Measurements from ENCODE around the gene SLX4IP.
A peak's percentile ranks its signal among the peaks of the same experiment; 100 is the strongest.

The SLX4IP gene

DNA sequence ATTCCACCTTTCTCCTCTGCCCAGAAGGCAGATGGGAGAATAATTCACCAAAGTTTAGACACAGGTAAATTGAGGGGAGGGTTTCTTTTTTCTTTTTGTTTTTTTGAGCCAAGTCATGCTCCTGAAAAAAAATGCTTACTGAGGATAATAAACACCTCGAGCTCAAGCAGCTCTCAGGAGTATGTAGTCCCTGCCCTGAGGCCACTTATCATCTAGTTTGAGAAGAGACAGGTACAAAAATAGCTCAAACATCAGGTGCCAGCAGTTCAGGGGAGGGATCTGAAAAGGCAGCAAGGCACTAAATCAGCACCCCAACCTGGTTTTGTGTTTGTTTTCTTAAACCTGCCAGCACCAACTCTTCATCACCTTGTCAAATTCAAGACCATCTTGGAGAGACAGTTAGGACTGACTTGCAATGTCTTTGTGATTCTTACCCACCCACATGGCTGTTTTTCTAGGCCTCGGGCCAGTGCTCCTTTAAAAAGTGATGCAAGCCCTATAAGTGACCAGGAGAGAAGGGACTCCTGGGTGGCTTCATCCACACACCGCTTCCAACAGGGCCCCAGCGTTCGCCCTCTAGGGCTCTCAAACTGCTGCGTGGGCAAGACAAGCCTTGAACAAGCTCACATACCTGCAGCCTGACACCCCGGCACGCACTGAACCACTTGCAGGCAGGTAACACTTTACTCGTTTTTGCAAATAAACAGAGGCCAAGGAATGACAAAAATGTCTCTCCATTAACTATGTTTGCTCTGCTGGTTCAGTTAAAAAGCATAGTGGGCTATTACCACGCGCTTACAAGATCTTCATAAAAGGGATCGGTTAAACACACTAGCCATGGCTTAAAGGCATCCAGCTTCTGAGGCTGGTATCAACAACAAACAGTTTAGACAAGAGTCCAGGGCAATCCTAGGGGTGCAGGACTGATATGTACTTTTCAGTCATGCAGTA, 224.8 kb downstream of the SLX4IP start:
- DNase-seq (ENCODE audit: low read depth in 4 of 4, low spot score in 1 of 4) = no peak

DNA sequence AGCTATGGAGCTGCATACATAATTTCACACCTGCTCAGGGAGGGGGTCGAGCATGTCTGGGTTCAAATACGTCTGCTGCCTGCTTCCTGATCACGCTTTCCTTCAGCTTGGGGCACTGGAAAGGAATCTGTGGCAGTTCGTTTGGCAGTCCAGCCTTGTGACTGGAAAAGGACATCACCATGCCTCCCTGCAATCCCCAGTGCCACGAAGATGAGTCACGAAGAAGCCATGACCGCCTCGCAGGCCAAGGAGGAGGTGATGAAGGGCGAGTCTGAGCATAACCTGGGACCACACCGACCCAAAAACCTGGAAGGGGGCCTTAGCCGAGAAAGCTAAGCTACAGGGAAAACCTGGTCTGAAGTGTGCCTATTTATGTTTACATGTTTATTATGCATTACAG, 225.6 kb downstream of the SLX4IP start:
- no peak for DNase-seq (ENCODE audit: low read depth in 4 of 4, low spot score in 1 of 4)

DNA sequence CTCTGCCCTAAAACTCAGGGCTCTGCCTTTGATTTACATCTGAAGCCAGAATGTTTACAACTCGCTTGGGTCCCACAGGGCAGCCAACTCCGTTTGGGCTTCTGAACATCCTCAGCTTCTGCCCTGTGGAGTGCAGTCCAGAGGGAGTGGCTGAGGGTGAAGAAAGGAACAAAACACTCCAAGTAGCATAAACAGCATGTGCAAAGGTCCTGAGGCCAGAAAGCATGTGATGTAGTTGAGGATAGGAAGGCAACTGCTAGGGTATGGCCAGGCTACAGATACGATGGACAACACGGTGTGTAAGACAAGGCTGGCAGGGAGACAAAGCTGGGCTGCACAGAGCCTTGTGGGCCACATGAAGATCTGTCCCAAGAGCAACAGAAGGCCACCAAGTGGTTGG, 226.2 kb downstream of the SLX4IP start:
- no peak for DNase-seq (ENCODE audit: low read depth in 4 of 4, low spot score in 1 of 4)

DNA sequence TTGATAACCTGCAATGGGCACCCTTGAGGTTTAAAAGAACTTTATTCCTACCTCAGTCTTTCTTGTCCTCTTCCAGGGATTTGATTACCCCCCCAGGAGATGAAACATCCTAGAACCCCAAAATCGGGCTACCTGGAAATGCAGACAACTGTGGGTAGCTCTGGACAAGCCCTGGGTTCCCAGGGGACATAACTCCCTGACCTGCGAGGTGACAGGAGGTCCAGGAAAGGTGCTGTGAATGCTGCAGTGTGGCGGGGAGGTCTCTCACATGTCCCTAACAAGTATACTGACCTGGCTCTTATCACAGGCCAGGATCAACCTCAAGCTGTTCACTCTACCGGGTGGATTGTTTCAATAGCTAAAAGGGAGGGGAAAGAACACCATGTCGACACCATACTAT, 227.0 kb downstream of the SLX4IP start:
- DNase-seq (ENCODE audit: low read depth in 4 of 4, low spot score in 1 of 4) = no peak

DNA sequence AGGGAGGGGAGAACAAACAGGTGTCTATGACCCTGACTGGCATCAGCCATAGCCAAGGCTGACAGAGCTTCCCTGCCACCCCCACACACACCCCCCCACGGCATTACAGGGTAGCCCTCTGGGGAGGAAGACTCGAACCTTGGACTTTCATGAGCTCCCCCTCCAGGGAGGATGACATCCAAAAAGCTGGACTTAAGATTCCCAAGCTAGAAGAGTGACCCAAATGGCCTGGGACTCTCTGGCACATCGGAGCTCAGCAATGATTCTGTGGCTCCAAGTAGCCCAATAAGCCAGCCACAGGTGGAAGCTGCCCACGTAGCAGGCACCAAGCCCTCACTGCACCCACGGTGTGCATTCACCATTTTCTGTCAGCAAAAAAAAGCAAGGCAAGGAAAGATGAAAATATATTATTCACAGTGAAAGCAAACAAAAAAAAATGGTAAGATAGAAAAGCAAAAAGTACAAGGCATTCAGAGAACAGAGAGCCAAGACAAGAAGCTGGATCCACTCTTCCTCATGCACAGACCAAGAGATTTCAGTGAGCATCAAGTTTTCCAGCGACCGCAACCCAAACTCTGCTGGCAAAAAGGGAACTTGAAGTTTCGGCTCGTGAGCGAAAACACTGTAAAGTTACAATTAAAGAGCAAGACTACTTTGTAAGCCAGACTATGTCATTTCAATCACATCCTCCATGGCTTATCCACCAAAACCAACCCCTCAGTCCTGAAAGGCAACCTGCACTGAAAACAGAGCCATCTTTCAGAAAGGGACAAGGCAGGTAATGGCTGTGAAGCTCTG, 227.8 kb downstream of the SLX4IP start:
- DNase-seq (ENCODE audit: low read depth in 4 of 4, low spot score in 1 of 4) = no peak

DNA sequence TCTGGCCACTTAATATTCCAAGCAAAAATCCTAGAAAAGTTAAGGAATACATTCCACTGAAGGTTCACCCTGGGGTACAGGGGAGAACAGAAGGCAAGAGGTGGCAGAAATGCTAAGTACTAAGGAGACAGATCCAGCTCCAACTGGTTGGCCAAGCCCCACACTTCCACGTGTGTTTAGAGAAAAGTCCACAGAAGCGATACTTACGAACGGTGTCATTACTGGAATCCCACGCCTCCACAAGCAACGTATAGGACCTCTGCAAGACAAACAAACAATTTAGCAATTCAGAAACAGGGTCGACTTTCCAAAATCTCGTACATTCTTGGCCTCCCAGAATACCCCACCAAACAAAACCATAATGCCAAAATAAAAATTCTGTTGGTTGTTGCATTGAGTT, 228.7 kb downstream of the SLX4IP start:
- no peak for DNase-seq (ENCODE audit: low read depth in 4 of 4, low spot score in 1 of 4)

DNA sequence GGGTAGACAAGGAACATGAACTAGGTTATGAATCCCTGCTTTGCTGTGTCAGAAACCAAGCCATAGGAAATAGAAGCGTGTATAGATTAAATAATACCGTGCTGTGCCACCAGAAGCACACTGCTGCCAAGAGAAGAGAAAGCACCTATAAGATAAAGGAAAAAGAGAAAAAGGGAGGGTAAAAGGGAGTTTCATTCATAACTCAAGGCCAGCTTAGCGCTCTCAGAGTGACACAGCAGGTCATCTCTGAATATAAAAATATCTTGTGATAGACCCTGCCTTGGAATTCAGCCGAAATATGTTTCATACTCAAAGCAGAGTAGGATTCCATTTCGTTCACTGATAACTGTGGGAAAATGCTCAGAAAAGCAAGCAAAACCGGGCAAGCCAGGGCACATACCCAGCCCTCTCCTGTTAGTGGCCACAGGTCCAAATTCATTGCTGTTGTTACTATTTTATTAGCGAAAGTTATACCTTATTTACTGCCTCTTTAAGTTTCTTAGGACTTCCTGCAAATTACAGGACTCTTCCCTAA, 230.0 kb downstream of the SLX4IP start:
- no peak for DNase-seq (ENCODE audit: low read depth in 4 of 4, low spot score in 1 of 4)

DNA sequence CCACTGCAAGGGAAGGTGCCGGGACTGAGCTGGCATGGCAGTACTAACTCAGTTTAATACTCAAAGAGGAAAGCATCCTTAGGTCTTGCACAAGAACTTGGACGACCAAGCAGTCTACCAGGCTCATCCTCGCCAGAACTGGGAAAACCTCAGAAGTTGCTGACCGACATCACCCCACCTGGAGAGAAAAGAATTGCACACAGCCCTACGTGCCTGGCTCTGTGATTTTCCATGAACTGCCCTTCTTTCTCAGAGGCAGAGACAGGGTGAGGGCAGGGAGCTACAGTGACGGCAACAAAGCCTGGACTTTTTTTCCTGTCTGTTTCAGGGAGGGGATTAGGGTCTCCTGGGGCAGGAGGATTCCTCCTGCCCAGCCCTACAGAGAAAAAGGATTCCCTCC, 230.7 kb downstream of the SLX4IP start:
- DNase-seq (ENCODE audit: low read depth in 4 of 4, low spot score in 1 of 4) = no peak

DNA sequence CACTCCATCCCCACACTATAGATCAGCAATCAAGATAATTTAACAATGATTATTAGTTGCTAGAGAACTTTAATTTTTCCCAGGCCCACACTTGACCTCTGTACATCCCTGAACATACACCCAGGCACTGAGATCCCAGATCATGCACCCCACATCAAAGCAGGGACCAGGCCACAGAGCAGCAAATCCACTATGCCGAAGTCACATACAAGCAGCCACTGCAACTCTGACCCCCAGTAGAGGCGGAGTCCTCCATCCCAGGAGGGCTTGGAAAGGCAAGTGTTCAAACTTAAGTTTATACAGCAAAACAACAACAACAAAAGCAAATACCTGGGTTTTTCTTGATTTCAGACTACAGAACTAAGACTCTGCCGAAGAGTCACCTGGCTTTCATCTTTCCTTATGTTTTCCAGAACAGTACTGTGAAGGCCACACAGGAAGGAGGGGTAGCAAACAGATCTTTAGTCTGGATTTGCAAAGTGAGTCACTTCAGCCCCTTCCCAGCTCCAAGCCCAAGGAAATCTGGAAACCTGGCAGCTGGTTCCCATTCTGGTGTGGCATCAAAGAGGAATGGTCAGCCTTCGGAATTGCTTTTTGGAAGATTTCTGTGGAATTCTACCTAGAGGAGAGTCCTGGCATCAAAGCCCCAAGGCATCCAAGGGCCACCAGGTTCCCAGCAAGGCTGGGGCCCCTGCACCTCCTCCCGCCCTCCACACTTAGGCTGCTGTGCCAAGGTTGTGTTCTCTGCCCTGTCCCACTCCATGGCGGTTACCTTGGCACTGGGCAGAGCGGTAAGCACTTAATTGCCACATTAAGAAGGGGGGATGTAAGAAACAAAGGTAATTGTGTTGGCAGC, 231.3 kb downstream of the SLX4IP start:
- no peak for DNase-seq (ENCODE audit: low read depth in 4 of 4, low spot score in 1 of 4)

DNA sequence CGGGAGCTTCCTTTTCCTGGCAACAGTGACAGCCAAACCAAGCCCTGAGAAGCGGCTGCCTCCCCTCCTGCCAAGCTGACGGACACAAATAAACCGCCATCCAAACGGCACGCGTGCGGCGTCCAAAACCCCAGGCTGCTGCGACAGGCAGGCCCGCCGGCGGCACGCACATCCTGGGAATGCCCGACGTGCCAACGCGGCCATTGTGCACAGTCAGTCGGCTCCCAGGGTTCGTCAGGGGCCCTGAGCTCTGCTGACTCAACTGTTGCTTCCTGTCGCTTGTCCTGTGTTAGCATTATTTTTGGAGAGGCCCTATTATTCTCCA, 231.9 kb downstream of the SLX4IP start:
- DNase-seq (ENCODE audit: low read depth in 4 of 4, low spot score in 1 of 4) = no peak

DNA sequence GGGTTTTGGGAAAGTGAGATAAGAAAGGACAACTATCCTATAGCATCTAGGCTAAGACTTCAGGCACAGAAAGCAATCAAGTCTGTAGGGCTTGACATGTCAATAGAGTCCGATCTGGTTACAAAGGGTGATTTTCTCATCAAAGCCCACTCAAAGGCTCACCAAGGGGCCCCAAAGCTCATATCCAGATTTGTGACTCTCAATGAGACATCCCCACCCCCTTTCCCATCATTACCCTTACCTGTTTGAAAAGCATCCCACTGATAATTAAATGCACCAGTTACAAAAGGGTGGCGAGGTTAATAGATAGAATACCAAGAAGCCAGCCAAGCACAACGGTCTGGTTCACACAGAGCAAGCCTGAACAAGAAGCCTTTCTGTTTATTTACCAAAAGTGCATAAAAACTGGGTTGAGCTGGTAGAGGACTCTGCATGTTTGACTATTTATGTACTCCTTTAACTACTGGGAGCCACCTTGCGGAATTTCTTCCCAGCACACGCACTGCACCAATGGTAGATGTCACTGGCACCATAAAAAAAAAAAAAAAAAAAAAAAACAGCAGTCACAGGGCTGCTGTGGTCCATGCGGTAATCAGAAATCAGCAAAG, 232.6 kb downstream of the SLX4IP start:
- DNase-seq (ENCODE audit: low read depth in 4 of 4, low spot score in 1 of 4) = no peak

DNA sequence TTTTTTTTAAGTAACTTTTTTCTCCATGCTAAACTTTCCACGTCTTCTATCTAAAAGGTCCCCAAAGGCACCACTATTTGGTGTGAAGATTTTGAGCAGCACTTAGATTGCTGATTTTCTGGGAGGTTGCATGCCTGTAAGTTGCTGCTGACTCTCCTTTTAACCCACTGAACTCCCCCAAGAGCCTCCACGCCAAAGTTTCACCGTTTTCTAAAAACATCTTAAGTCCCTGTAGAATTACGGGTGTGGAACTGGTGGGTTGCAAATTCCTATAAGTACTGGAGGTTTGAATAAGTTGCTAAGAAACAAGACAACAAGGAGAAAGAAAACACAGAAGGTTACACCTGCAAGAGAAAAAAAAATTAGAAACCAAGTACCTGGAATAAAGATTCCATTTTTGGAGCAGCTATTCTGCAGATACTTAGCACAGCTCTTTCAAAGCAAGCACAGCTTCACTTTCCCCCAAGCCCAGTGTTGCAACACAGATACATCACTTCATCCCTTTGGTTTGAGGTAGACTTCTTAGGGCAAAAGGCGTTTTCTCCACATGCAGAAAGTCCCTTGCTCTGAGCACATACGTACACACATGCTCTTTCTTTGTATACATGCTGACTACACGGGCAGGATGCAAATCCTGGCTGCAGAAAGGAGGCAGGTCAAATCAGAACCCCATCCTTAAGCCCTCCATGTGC, 233.7 kb downstream of the SLX4IP start:
- no peak for DNase-seq (ENCODE audit: low read depth in 4 of 4, low spot score in 1 of 4)

DNA sequence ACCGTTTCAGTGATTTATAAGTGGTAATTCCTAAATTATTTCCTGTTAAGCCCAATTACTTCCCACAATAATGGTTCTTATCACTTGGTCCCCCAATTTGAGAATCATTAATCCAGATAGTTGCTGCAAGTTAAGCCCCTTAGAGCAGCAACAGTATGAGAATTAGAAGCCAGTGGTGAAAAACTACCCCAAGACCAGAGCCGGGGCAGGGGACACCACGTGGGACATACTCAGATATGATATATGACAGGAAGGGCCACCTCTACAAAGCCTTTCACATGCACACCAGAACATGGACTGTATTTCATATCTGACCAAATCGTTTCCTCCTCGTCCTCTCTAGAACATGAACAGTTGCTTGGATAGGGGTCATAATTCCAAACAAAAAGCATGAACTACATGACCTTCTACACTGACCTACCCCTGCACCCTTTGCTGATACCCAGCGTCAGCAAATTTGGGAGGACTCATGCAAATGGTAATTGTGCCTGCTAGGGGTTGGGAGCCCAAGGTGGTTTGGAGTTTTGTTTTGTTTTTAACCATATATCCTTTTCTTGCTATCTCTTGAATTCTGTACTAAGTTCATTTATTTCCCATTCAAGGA, 234.8 kb downstream of the SLX4IP start:
- no peak for DNase-seq (ENCODE audit: low read depth in 4 of 4, low spot score in 1 of 4)

DNA sequence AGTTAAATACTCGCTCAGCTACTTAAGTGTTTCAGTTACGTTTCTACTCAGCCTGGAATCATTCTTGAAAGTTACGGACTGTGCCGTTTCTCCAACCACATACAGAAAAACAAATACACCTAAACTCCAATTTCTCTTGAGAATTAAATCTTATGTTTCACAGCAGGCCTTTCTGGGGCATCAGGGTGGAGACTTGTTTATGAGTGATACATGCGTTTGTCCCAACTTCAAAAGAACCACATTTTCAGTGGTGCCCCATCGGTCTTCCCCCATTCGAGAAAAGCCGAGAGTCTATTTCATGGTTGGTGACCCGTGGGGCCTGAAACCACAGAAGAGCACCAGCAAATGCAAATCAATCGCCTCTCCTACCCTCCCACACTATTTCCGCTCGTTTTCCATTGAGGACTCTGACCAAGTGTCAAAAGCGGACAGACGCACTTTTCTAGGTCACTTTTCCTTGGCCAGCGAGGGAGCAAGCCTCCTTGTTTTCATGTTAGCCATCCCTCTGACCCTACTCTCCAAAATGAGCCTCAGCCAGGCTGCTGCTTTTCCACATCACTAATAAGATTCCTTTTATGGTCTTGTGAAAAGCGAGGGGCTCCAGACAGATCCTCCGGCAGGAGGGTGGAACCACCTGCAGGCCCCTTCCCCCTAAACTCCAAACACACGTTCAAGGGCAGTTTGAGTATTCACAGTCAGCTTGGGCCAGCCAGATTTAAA, 235.6 kb downstream of the SLX4IP start:
- DNase-seq (ENCODE audit: low read depth in 4 of 4, low spot score in 1 of 4) = no peak

DNA sequence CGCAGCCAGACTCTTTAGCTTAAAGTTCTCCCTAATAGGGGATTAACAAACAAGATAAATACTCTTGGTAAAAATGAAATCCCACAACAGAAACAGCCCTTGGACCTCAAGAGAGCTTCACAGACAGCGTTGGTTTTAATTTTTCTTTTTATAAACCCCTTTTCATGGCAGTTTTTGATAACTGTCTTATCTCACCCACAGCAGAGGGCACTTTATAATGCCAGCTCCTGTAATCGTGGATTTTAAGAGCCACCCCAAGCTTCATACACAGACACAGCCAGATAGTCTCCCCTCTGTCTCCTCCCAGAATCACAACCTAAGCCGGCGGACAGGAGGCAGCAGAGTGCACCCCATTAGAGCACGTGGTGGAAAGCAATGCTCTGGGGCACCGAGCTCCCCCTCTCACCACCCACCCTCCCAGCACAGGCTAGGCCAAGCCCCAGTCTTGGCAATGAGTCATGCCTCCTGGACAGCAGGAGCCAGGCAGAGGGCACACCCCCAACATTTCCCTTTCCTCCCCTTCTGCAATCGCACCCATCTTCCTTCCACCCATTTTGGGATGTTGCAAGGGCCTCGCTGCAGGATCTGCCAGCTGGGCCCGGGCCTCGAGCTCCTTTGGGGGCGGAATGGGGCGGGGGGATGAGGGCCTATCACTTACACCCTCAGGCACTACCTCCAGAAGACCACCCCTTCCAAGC, 236.3 kb downstream of the SLX4IP start:
- DNase-seq (ENCODE audit: low read depth in 4 of 4, low spot score in 1 of 4) = no peak

DNA sequence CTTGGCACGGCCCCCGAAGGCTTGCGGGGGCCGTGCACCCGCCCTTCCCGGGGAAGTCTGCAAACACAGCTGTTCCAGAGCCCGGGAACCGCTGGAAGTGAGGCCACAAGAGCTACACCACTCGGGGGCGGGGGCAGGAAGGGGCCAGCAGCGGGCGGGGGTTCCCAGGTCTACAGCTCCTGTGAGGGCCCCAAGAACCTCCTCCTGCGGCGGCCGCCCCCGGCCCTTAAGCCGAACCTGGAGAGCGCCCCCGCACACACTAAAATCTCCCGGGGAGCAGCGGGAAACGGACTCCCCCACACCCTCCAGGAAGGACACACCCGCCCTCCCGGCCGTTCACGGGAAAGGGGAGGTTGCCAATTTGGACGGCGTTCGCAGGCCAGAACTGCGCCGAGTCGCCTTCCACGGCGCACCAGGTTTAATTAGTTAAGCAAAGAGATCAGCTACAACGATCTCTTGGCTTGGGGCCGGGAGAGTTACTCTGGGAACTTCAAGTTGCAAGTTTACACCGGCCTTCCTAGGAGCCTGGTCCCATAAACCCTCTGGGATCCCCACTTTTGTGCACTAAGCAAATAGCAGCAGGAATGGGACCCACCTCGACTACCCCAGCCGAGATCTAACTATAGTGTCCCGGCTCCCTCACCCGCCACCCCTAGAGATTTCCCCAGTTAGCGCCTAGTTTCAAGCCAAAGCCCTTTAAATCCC, 237.0 kb downstream of the SLX4IP start:
- no peak for DNase-seq (ENCODE audit: low read depth in 4 of 4, low spot score in 1 of 4)

DNA sequence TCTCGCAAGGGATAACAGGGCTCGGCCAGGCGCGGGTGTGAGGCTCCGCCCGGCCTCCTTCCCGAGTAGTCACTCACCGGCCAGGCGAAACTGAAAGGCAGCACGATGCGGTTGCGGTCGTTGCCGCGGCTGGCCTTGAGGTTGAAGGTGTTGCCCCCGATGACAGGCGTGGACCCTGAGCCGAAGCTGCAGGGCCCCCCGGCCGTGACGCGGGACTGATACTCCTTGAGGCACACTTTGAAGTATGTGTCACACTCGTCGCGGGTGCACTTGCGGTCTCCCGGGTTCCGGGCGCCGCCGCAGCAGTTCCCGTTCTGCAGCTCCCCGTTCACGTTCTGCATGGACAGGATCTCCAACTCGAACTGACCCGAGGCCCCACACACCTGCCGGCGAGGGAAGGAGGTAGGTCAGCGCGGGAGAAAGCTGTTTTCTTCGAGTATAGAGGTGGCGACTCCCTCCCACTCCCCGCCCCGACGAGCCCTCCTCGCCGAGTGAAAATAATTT, 237.6 kb downstream of the SLX4IP start:
- DNase-seq (ENCODE audit: low read depth in 4 of 4, low spot score in 1 of 4) = peak in 1 of 4 experiments; percentile 34

Data from stimulated activated CD4-positive, alpha-beta T cell treated with anti-CD3 and anti-CD28 coated beads, Interleukin-1b, Interleukin-23, amount 100 ng/mL, for 24 hours (primary cell).